CD4-positive, alpha-beta T cell treated with Interleukin-6 for 4 hours (primary cell): ENCODE results near the gene ANKRD34C.

Source experiments
- DNase-seq: peaks from one replicate; pipeline ENCODE4 v3.0.0-alpha.2; 2020; ENCODE audit warnings: mixed read lengths

Gene ANKRD34C

GRCh38 chr15:79282371-79283251, at the start of gene ANKRD34C:
TSS of gene ANKRD34C (plus strand) at chr15:79282722. CDS start at chr15:79293285, 10,563 bp downstream.
- no peak for DNase-seq

GRCh38 chr15:79233236-79233635, 49.3 kb upstream of the ANKRD34C start:
- DNase-seq = no peak

GRCh38 chr15:79240036-79240435, 42.5 kb upstream of the ANKRD34C start:
- no peak for DNase-seq

GRCh38 chr15:79243723-79244122, 38.8 kb upstream of the ANKRD34C start:
- no peak for DNase-seq

GRCh38 chr15:79244876-79245275, 37.6 kb upstream of the ANKRD34C start:
- DNase-seq = no peak

GRCh38 chr15:79248183-79248582, 34.3 kb upstream of the ANKRD34C start:
- DNase-seq = no peak

GRCh38 chr15:79257454-79257853, 25.1 kb upstream of the ANKRD34C start:
- no peak for DNase-seq

GRCh38 chr15:79261836-79262235, 20.7 kb upstream of the ANKRD34C start:
- no peak for DNase-seq

GRCh38 chr15:79265167-79265566, 17.4 kb upstream of the ANKRD34C start:
- no peak for DNase-seq

GRCh38 chr15:79265987-79266579, 16.4 kb upstream of the ANKRD34C start:
- no peak for DNase-seq

- DNase-seq = no peak
Observed at GRCh38 chr15:79283252-79284048, 928 bp downstream of the ANKRD34C start.

GRCh38 chr15:79290642-79291275, 8.2 kb downstream of the ANKRD34C start:
- DNase-seq = no peak

- DNase-seq = no peak
Observed at GRCh38 chr15:79292011-79292410, 9.5 kb downstream of the ANKRD34C start.

- no peak for DNase-seq
Observed at GRCh38 chr15:79294075-79294474, 11.6 kb downstream of the ANKRD34C start.

GRCh38 chr15:79296583-79296982, 14.1 kb downstream of the ANKRD34C start:
- no peak for DNase-seq

GRCh38 chr15:79299126-79299840, 16.8 kb downstream of the ANKRD34C start:
- DNase-seq = no peak

- DNase-seq = no peak
Observed at GRCh38 chr15:79299841-79300235, 17.3 kb downstream of the ANKRD34C start.

- no peak for DNase-seq
Observed at GRCh38 chr15:79307251-79307650, 24.7 kb downstream of the ANKRD34C start.

GRCh38 chr15:79308874-79309273, 26.4 kb downstream of the ANKRD34C start:
- no peak for DNase-seq

- no peak for DNase-seq
Observed at GRCh38 chr15:79310612-79310984, 28.1 kb downstream of the ANKRD34C start.

GRCh38 chr15:79310985-79311900, 28.7 kb downstream of the ANKRD34C start, which contains the start of gene TMED3:
TSS of gene TMED3 (plus strand) at chr15:79311112. CDS start at chr15:79311250, 138 bp downstream.
- peak; percentile 86 for DNase-seq
